Measurements from ENCODE around the gene SHROOM1. TPM values are rescaled to one million over a fixed set of nuclear protein-coding genes. Genes with fewer than 3 reads are reported as not detected.

Gene SHROOM1
- total RNA-seq, 2 experiments from 2014 or later, result 2.0 to 2.1 TPM

DNA sequence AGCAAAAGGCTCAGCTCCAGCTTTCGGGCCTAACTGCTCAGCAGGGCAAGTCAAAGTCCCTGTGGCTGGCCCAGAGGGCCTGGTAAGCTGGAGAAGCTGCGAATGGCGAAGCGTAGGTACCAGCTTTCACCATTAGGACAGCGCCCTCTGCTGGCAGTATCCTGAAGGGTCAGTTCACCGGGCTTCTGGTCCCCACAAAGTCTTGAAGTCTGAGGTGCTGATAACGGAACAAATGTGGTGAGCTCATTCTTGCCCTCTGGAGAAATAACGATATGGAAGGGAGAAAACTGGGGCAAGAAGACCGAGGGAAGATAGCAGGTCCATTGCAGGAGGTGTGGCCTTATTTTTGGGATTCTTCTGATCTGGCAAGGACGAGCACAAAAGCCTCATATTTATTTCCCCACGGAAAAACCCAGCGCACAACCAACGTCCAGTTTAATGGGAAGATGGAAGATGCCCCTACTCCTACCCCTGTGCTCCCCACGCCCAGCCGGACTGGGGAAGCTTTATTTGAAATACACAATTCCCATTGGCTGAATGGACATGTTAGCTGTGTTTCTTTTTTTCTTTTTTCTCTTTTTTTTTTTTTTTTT is 10.2 kb downstream of the SHROOM1 start:
- Mint-ChIP-seq H3K9me3 (no peaks in the 10 kb centered on the region), H3K4me3 (no peak overlapping the region), H3K4me1 (ENCODE audit: low read depth) (peaks cover 10% of the 10 kb centered on the region), H3K27ac (no peak overlapping the region), H3K27me3 (peaks cover 38% of the 10 kb centered on the region), H3K36me3 (ENCODE audit: low read depth) (no peaks in the 10 kb centered on the region)
- DNase-seq (peak; percentile 97), ATAC-seq (peak; percentile 83)
- TF ChIP-seq, protein P1, sequence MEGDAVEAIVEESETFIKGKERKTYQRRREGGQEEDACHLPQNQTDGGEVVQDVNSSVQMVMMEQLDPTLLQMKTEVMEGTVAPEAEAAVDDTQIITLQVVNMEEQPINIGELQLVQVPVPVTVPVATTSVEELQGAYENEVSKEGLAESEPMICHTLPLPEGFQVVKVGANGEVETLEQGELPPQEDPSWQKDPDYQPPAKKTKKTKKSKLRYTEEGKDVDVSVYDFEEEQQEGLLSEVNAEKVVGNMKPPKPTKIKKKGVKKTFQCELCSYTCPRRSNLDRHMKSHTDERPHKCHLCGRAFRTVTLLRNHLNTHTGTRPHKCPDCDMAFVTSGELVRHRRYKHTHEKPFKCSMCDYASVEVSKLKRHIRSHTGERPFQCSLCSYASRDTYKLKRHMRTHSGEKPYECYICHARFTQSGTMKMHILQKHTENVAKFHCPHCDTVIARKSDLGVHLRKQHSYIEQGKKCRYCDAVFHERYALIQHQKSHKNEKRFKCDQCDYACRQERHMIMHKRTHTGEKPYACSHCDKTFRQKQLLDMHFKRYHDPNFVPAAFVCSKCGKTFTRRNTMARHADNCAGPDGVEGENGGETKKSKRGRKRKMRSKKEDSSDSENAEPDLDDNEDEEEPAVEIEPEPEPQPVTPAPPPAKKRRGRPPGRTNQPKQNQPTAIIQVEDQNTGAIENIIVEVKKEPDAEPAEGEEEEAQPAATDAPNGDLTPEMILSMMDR (IDR thresholded peaks at IDR 0.05), result peak; percentile 89
- ChIA-PET POLR2A (interaction anchor here (1.0 to 1.8 kb wide), 2 partner anchors 46 to 330 kb away, joined by 4 read pairs; partner anchors contain the start of genes GDF9, IRF1 and UQCRQ), CTCF (interaction anchor here (0.6 to 6.0 kb wide), 75 partner anchors 9 to 451 kb away, joined by 3 to 62 read pairs (median 4); partner anchors contain the start of genes CCNI2, GDF9, IL13 and KIF3A)
- intact Hi-C loops (cut with micrococcal nuclease), result loop anchor here (1.0 to 10.0 kb wide), 3 partner anchors 73 to 435 kb away; partner anchors contain the start of gene CCNI2

DNA sequence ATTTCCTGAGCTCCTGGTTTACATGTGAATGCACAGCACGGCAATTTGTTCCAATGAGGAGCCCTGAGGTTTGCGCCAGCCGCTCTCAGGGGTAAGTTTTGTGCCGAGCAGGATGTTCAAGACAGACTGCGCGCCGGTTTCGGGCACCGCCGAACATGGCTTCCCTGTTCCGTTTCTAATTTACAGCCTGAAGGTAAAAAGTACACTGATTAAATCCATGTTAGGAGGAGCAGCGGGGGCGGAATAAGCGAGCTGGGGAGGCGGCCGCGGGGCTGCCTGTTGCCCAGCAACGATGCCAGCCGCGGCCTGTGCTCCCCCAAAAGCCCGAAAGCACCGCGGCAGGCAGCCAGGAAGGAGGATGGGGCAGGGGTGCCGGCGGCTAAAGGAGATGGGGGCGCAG is 11.0 kb downstream of the SHROOM1 start:
- peak; percentile 15 for ATAC-seq
- H3K27me3 Mint-ChIP-seq, result peaks cover 33% of the 10 kb centered on the region
- H3K4me1 Mint-ChIP-seq (ENCODE audit: low read depth), result peaks cover 8% of the 10 kb centered on the region
- peak; percentile 39 for DNase-seq
- intact Hi-C loops (cut with micrococcal nuclease), result no loop called here
- H3K27ac Mint-ChIP-seq, result no peak overlapping the region
- TF ChIP-seq, protein P1 (IDR thresholded peaks at IDR 0.05), result no peak
- peak overlapping the region; percentile 64 for H3K4me3 Mint-ChIP-seq
- ChIA-PET POLR2A (interaction anchor here (1.0 to 1.8 kb wide), 3 partner anchors 12 to 329 kb away, joined by 3 to 4 read pairs (median 4); partner anchors contain the start of genes GDF9, IRF1 and UQCRQ), CTCF (interaction anchor here (1.0 to 6.0 kb wide), 50 partner anchors 8 to 450 kb away, joined by 3 to 62 read pairs (median 6); partner anchors contain the start of genes CCNI2, GDF9, IL13 and KIF3A)
- no peaks in the 10 kb centered on the region for H3K36me3 Mint-ChIP-seq (ENCODE audit: low read depth)
- no peaks in the 10 kb centered on the region for H3K9me3 Mint-ChIP-seq

DNA sequence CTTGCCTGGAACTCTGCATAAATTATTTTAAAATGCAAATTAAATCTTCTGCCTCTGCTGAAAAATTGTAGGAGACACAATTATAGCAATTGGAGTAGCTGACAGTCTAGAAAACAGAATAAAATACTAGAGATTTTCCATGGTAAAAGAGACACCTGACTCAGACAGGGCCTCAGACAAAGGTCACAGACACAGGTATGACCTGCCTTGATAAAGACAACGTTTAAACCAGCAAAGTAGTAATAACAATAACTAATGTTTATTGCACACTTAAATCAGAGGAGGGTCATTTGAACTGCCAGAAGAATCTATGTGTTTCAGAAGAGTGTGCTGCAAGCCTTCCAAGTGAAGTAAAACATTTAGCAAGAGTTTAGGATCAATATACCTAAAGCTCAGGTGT is 13.4 kb downstream of the SHROOM1 start:
- intact Hi-C loops (cut with micrococcal nuclease), result no loop called here
- DNase-seq, result no peak
- no peak overlapping the region for H3K4me3 Mint-ChIP-seq
- CTCF ChIA-PET, result interaction anchor here (0.9 to 6.0 kb wide), 12 partner anchors 9 to 431 kb away, joined by 3 to 62 read pairs (median 6); partner anchors contain the start of genes CCNI2, KIF3A and SHROOM1
- no peaks in the 10 kb centered on the region for H3K9me3 Mint-ChIP-seq
- POLR2A ChIA-PET, result interaction anchor here (0.8 to 1.9 kb wide), 2 partner anchors 12 to 15 kb away, joined by 3 to 6 read pairs; no protein-coding TSS in a partner anchor
- TF ChIP-seq, protein P1 (IDR thresholded peaks at IDR 0.05), result no peak
- H3K4me1 Mint-ChIP-seq (ENCODE audit: low read depth), result peaks cover 15% of the 10 kb centered on the region
- H3K27ac Mint-ChIP-seq, result no peak overlapping the region
- H3K36me3 Mint-ChIP-seq (ENCODE audit: low read depth), result no peaks in the 10 kb centered on the region
- peaks cover 34% of the 10 kb centered on the region for H3K27me3 Mint-ChIP-seq
- ATAC-seq, result no peak

DNA sequence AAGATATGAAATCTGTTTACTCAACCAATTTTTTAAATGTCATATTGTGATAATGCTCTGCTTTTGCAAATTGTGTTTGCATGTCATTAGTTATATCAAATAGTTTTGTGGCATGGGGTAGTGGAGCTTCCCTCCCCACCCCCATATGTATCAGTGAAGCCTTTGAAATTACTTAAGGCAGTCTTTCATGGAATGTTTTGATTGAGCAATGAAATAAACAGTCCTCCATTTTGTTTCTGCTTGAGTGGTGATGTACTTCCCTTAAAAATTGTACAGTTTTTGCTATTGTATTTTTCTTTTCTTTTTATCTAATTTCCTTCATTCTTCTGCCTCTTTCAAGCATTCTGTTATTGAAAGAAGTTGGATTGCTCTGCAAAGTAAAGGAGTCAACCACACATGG is 13.9 kb downstream of the SHROOM1 start:
- H3K27me3 Mint-ChIP-seq, result peaks cover 36% of the 10 kb centered on the region
- peaks cover 15% of the 10 kb centered on the region for H3K4me1 Mint-ChIP-seq (ENCODE audit: low read depth)
- H3K4me3 Mint-ChIP-seq, result no peak overlapping the region
- ATAC-seq, result no peak
- no peak overlapping the region for H3K27ac Mint-ChIP-seq
- no peak for DNase-seq
- CTCF ChIA-PET, result interaction anchor here (1.0 to 6.0 kb wide), 8 partner anchors 13 to 430 kb away, joined by 3 to 62 read pairs (median 6); partner anchors contain the start of genes CCNI2, KIF3A and SHROOM1
- POLR2A ChIA-PET, result interaction anchor here (1.9 kb wide), 1 partner anchor 12 kb away, joined by 6 read pairs; no protein-coding TSS in a partner anchor
- H3K36me3 Mint-ChIP-seq (ENCODE audit: low read depth), result no peaks in the 10 kb centered on the region
- intact Hi-C loops (cut with micrococcal nuclease), result no loop called here
- TF ChIP-seq, protein P1 (IDR thresholded peaks at IDR 0.05), result no peak
- H3K9me3 Mint-ChIP-seq, result no peaks in the 10 kb centered on the region

DNA sequence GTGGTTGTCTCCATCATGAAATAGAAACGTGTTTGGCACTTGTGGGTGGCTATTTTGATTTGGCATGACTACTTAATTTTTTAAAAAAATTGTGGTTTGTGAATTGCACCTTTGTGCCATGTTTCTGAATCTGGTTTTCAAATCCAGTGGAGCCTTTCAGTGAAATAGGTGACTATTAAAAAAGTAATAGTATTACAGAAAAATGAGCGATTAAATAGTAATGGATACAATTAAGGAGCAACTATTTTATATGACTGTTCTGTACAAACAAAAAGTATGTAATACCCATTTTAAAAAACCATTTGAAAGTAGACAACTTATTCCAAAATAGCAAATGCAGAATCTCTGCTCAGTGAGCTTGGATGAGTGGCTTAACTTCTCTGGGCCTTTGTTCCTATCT is 14.4 kb downstream of the SHROOM1 start:
- TF ChIP-seq, protein P1 (IDR thresholded peaks at IDR 0.05), result no peak
- peaks cover 37% of the 10 kb centered on the region for H3K27me3 Mint-ChIP-seq
- H3K9me3 Mint-ChIP-seq, result no peaks in the 10 kb centered on the region
- H3K27ac Mint-ChIP-seq, result no peak overlapping the region
- no peaks in the 10 kb centered on the region for H3K36me3 Mint-ChIP-seq (ENCODE audit: low read depth)
- no peak overlapping the region for H3K4me3 Mint-ChIP-seq
- peaks cover 15% of the 10 kb centered on the region for H3K4me1 Mint-ChIP-seq (ENCODE audit: low read depth)
- ChIA-PET POLR2A (interaction anchor here (1.9 kb wide), 1 partner anchor 13 kb away, joined by 6 read pairs; no protein-coding TSS in a partner anchor), CTCF (interaction anchor here (1.0 to 6.0 kb wide), 8 partner anchors 9 to 430 kb away, joined by 3 to 62 read pairs (median 10); partner anchors contain the start of genes CCNI2, KIF3A and SHROOM1)
- DNase-seq (no peak), ATAC-seq (no peak)
- intact Hi-C loops (cut with micrococcal nuclease), result no loop called here

All from activated CD8-positive, alpha-beta T cell treated with anti-CD3 and anti-CD28 coated beads for 36 hours (primary cell).